ENCODE data around the gene SLC43A1.

DNA sequence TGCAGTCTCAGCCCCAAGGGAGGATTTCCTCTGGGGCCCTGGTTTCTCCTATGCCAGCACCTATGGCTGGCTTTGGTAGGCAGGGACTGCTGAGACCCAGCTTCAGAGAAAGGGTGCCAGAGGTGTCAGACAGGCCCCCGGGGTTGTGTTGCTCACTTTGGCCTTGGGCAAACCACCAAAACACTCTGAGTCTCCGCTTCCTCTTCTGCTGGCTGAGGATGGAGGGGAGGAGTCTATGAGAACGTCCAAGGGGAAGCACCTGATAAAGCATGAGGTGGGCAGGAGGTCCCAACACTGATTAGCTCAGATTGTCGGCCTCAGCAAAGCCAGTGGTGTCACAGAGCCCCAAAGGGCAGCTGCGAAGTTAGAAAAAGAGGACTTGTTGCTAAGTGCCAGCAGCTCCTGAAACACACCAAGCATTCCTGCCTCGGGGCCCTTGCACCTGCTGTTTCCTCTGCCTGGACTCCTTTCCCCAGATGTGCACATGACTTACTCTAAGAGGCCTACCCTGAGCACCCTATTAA, 32.4 kb upstream of the SLC43A1 start:
- TF ChIP-seq, protein P1, sequence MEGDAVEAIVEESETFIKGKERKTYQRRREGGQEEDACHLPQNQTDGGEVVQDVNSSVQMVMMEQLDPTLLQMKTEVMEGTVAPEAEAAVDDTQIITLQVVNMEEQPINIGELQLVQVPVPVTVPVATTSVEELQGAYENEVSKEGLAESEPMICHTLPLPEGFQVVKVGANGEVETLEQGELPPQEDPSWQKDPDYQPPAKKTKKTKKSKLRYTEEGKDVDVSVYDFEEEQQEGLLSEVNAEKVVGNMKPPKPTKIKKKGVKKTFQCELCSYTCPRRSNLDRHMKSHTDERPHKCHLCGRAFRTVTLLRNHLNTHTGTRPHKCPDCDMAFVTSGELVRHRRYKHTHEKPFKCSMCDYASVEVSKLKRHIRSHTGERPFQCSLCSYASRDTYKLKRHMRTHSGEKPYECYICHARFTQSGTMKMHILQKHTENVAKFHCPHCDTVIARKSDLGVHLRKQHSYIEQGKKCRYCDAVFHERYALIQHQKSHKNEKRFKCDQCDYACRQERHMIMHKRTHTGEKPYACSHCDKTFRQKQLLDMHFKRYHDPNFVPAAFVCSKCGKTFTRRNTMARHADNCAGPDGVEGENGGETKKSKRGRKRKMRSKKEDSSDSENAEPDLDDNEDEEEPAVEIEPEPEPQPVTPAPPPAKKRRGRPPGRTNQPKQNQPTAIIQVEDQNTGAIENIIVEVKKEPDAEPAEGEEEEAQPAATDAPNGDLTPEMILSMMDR (IDR thresholded peaks at IDR 0.05 in 2 of 3, conservative IDR thresholded peaks at IDR 0.05 in 1 of 3; ENCODE audit: borderline replicate concordance in 1 of 3, insufficient read depth in 1 of 3, low read depth in 2 of 3, low read length in 2 of 3), result no peak
- TF ChIP-seq CEBPB (IDR thresholded peaks at IDR 0.05; ENCODE audit: low read depth), result no peak
- no peak for TF ChIP-seq FOSL1 (IDR thresholded peaks at IDR 0.05; ENCODE audit: low read depth)
- TF ChIP-seq SIN3A (IDR thresholded peaks at IDR 0.05; ENCODE audit: low read depth), result no peak
- TF ChIP-seq POLR2A (IDR thresholded peaks at IDR 0.05; ENCODE audit: borderline replicate concordance, extremely low read depth, insufficient read depth, insufficient read length), result no peak
- no peak for TF ChIP-seq CBX3 (IDR thresholded peaks at IDR 0.05; ENCODE audit: low read depth)
- TF ChIP-seq, protein P2, sequence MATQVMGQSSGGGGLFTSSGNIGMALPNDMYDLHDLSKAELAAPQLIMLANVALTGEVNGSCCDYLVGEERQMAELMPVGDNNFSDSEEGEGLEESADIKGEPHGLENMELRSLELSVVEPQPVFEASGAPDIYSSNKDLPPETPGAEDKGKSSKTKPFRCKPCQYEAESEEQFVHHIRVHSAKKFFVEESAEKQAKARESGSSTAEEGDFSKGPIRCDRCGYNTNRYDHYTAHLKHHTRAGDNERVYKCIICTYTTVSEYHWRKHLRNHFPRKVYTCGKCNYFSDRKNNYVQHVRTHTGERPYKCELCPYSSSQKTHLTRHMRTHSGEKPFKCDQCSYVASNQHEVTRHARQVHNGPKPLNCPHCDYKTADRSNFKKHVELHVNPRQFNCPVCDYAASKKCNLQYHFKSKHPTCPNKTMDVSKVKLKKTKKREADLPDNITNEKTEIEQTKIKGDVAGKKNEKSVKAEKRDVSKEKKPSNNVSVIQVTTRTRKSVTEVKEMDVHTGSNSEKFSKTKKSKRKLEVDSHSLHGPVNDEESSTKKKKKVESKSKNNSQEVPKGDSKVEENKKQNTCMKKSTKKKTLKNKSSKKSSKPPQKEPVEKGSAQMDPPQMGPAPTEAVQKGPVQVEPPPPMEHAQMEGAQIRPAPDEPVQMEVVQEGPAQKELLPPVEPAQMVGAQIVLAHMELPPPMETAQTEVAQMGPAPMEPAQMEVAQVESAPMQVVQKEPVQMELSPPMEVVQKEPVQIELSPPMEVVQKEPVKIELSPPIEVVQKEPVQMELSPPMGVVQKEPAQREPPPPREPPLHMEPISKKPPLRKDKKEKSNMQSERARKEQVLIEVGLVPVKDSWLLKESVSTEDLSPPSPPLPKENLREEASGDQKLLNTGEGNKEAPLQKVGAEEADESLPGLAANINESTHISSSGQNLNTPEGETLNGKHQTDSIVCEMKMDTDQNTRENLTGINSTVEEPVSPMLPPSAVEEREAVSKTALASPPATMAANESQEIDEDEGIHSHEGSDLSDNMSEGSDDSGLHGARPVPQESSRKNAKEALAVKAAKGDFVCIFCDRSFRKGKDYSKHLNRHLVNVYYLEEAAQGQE (IDR thresholded peaks at IDR 0.05; ENCODE audit: low read depth), result no peak
